ENCODE results near the gene NUTM2A.
"Not testable (repeated sequence)": the region's sequence is repeated elsewhere in the genome, so short reads cannot be mapped to it uniquely, and the experiment has no call there.

NUTM2A gene

GRCh38 chr10:87280749-87281392 lies 55.6 kb downstream of the NUTM2A start:
- DNase-seq (ENCODE audit: low spot score): not testable (repeated sequence)

Data from left forelimb (tissue), 1 donor.